Activated CD4-positive, alpha-beta T cell treated with anti-CD3 and anti-CD28 coated beads, Interleukin-10, Interleukin-2, amounts not matched to agents 100 ng/mL and 50 ng/mL, durations not matched to agents 16 hours and 8 hours (primary cell): ENCODE results near the gene LTA.
A peak's percentile ranks its signal among the peaks of the same experiment; 100 is the strongest.
"Not testable (repeated sequence)": the region's sequence is repeated elsewhere in the genome, so short reads cannot be mapped to it uniquely, and the experiment has no call there.

ENCODE experiments used
- DNase-seq: peaks from one replicate; pipeline ENCODE4 v3.0.0-alpha.2; 2020

The LTA gene

DNA sequence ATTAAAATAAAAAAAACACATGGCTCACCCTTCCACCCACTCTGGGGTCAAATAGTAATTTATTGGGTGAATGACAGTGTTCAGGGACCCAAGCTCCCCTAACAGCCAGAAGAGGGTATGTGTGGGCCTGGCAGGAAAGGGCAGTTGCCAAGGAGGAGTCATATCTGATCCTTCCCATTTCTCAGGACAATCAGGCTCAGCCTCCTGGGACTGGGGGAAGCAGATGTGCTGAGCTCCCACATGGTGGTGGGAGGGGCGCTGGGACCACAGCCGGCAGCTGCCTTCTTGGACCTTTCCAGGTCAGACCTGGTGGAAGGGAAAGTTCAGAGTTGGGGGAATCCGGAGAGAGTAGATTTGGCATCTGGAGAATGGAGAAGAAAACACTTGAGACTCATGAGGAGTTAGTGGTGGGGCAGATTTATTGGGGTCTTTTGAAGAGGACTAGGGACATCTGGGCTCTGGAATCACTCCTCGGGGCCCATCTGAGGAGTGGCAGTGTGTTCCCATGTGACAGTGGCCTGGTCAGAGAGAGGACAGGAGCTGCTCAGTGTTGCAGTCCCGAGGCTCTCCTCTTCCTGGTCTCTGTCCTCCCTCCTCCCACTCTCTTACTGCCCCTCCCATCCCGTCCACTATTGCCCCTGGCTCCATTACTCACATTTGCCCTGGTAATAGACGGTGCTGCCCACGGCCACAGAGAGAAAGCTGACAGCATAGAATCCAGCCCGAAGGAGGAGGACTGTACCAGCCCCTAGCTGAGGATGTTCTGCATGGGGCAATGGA is 17.0 kb downstream of the LTA start:
- DNase-seq = no peak

DNA sequence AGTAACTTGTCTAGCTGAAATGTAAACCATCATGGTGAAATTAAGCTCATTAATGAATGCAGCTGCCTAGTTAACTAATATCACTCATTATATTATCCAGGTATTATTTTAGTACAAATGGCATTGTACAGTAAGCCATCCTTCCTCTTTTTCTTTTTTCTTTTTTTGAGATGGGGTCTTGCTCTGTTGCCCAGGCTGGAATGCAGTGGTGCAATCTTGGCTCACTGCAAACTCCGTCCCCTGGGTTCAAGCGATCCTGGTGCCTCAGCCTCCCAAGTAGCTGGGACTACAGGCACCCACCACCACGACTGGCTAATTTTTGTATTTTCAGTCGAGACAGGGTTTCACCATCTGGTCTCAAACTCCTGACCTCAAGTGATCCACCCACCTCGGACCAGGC is 18.6 kb downstream of the LTA start:
- not testable (repeated sequence) for DNase-seq

DNA sequence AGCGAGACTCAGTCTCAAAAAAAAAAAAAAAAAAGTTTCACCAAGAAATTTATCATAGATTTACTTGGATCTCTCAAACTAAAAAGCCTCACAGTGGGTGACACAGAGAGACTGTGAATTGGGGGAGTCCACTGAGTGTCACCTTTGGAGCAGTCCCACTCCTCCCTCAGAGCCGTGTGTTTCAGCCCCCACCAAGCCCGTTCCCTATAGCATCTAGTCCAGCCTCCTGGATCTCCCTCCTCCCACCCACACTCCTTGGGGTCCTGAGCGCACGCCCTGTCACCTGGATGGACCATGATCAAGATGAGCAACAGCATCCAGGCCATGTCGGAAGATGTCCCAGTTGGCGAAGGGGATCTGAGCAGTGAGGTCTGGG is 20.3 kb downstream of the LTA start:
- no peak for DNase-seq

DNA sequence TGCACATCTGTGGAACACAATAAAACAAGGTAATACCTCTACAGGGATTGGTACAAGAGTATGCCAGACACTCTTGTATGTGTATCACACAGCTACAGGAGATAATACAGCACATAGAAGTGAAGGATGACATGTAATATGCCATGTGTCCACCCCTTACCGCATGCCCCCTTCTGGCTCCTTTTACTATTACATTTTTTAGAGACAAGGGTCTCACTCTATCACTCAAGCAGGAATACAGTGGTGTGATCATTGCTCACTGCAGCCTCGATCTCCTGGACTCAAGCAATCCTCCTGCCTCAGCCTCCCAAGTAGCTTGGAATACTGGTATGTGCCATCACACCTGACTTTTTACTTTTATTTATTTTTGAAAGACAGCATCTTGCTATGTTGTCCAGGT is 24.9 kb downstream of the LTA start:
- peak; percentile 78 for DNase-seq

DNA sequence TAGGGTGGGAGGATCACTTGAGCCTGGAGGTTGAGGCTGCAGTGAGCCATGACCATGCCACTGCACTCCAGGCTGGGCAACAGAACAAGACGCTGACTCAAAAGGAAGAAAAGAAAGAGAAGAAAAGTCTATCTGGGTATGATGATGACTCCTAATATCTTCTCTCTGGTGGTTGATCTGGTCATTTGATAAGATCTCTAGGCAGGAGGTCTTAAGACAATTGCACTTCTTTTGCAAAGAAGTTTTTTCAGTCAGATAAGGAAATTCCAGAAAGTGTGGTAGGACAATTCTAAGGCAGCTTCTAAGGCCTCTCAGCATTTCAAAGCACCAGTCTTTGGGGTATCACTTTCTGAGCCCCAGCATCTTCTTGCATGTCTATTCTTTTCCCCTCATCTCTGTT is 35.2 kb downstream of the LTA start:
- DNase-seq = peak; percentile 45

DNA sequence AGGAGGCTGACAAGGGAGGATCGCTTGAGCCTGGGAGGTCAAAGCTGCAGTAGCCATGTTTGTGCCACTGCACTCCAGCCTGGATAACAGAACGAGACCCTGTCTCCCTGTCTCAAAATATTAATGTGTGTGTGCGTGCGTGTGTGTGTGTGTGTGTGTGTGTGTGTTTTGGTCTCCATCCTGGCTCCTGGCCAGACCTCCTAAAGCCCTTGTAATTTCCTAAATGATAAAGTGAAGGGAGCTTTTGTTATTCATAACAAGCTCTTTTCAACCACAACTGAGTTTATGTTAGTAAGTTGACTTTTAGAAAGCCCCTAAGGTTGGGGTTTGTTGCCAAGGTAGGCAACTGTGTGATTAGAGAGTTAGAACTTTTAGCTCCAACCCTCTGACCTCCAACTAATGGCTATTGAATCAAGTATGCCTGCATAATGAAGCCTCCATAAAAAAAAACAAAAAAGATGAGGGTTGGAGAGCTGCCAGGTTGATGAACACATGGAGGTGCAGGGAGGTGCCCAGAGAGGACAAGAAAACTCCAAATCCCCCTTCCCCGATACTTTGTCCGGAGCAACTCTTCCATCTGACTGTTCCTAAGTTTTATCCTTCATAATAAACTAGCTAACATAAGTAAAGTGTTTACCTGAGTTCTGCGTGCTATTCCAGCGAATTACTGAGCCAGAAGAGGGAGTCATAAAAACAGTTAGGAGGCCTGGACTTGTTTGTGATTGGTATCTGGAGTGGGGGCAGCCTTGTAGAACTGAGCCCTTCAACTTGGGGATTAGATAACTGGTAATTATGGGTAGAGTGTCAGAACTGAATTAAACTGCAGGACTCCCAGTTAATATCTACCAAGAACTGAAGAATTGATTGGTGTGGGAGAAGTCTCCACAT is 37.7 kb downstream of the LTA start:
- DNase-seq = no peak

DNA sequence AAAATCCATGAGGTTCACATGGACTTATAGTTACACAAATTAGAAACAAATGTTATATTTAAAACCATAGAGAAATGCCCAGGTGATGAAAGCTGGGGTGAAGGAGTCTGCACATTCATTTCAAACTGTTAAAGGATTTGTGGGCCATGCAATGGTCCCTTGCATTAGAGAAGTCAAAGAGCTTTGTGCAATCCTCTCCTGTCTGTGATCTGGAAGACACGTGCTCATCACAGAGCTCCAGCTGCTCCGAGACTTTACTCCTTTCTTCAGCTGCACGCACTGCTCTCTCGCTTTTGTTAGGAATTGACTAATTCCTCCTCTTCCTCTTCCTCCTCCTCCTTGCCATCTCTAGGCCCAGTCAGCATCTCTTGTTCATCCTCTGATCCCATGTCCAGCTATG is 38.9 kb downstream of the LTA start:
- no peak for DNase-seq

DNA sequence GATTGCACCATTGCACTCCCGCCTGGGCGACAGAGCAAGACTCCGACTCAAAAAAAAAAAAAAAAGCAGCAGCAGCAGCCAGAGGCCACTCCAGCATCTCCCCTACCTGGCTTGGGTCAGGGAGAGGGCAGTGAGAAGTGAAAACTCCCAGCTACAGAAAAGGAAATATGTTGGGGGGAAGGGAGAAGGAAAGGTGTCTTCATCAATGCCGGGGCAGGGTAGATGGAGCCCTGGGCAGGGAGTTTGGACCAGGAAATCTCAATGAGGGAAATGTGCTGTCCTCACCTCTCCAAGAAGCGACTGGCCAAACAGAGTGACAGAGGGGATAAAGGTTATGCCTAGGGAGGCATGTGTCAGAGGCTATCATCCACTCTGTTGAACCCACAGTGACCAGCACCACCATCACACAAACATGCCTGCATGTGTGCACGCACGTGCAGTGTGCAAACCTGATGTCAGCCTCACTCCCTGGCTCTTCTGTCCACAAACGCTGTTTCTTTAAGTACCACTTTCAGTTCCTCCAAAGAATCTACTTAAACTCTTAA is 42.1 kb downstream of the LTA start:
- DNase-seq = no peak

DNA sequence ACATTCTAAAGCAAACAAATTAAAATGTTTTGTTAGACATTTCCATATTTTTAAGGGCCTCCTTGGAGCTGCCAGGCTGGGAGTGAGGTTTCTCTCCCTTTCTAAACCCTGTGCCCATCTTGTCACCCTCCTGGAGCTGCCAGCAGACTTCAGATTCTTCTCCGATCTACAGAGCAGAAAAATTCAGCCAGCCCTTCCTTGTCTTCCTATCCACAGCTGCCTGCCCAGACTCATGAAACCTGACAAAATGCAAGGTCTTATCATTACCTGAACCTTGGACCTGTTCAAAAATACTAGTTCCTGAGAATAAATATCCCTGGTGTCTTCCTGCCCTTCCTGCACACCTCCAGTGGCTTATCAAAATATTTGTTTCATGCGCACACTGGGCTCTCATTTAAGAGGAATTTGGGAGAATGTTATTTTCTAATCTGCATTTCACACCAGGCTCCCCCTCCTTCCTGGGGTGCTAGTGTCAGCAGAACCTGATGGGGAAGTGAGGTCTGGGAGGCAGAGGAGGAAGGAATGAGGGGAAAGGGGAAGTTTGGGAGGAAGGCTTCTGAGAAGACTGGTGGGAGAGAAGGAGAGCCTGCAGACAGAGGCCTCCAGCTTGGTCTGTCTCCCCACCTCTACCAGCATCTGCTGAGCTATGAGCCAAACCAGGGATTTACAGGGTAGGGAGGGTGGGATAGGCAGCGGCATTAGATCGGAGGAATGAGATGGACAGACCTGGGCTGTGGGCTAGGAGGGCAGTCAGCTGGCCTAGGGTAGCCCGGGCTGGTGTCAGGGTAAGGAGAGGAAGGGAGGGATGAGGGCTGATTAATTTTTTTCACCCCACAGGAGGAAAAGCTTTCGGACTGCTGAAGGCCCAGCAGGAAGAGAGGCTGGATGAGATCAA is 42.8 kb downstream of the LTA start, which contains the start of gene AIF1:
TSS of gene AIF1 (plus strand) at position 551 of the 895 bp plus-strand sequence. CDS start at position 647, 96 bp downstream.
- DNase-seq = no peak

DNA sequence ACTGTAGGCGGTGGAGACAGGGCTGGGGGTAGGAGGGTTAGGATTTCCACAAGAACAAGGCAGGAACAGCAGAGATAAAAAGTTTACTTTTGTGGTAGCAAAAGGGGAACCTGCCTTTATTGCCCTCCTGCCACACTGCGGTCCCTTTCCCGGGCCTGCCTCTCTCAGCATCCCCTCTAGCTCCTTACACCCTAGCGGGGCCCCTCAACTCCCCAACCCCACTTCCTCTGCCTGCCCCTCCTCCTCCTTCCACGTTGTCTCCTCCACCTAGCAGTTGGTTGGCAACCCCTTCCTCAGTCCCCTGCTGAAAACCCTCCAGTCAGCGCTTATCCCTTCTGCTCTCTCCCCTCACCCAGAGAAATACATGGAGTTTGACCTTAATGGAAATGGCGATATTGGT is 43.7 kb downstream of the LTA start:
- DNase-seq = peak; percentile 44

DNA sequence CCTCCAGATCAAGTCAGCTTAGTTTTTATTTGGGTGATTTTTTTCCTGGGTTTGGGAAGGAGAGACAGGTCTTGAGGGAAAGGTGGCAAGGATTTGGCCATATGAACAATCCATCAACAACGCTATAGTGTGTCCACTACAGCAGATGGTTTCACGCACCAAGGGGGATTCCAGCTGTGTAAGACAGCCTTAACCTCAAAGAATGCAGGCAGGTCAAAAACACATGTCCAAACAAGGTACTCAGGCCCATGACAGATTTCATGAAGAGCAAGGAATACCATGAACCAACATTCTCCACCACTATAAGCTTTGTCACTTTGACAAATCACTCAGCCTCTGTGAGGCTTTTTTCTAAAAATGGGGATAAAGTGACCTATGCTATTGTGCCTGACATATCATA is 44.9 kb downstream of the LTA start:
- DNase-seq = no peak

DNA sequence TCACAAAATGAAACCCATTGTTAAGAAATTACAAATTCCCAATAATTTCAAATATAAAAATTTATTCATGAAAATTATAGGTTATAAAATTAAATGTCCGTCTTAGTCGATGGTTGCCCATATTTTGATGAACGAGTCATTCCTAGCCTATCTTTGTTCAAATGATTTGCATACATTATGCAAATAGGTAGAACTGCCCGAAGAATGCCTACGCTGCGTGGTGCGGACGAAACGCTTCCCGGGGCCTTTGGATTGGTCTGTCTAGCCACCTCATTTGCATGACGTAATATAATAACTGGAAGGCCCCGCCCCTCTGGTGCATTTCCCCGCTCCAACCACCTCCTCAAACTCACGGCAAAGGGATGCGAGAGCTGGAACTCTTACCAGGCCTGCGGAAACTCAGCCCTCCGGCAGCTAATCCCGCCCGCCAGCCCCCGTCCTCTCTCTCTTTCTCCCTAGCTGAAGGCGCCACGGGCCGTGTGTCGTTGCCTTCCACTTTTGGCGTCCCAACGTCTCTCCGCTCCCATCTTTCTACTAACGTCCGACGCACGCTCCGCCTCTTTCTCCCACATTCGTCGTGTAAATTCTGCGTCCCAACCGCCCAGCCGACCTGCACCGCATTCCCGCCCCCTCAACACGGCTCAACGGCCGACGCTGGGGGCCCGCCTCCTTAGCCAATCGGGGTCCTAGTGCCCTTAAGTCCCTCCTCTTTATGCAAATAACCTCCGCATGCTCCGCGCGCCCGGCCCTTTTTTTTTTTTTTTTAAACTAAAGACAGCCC is 47.9 kb downstream of the LTA start:
- DNase-seq = peak; percentile 99

DNA sequence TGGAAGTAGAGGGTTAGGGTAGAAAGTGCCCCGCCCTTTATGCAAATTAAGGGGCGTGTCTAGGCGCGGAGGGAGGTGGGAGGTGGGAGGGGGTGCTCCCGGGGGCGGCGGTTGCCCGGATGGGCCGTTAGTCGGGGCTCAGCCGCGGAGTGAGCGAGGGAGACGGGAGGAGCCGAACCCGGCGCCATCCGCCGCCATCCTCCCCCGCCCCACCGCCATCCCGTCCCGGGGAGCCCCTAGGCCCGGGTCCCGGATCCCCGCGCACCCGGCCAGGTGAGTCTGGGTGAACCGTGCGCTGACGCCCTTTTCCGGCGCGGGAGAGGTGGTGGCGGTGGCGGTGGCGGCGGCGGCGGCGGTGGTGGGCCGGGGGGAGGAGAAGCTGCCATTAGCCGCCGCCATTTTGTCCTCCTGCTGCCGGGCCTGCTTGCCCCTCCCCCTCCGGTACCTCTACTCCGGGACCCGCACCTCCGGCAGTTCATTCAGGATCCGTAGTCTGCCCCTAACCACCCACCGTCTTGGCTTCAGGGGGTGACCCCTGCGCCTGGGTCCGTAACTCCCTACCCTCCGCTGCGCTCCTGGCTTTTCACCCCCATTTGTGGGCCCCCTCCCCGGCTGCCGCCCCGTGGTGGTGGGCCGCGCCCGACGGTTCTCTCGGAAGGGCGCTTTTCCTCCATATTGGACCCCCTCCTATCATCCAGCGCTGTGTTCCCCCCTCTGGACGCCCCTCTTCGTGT is 48.7 kb downstream of the LTA start, which contains the start of gene PRRC2A:
TSS of gene PRRC2A (plus strand) at position 130 of the 734 bp plus-strand sequence. CDS start 2,075 bp downstream, outside the sequence.
- DNase-seq = peak; percentile 86

DNA sequence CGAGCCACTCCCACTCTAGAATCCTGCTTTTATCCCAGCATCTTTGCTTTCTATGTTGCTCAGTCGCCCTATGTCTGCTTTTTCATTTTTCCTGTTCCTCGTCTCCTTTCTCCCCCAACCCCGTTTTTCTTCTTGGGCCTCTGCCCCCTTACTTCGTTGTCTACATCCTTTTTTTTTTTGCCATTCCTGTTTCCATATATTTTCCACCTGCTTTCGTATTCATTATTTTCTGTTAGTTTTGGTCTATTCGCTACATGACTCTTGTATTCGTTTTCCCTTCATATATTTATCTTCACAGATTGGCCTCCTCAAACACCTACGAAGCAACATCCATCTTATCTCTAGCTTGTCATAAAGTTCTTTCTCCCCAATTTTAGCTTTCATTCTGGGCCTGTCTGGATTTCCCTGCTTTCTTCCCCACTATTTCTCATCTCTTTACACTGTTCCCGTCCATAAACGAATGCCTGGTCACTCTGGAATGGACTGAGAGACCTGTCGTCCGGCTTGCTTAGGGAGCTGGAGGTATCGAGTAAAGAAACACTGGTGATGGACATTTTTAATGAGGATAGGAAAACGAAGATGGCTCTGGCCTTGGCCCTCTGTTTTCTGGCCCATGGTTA is 49.3 kb downstream of the LTA start:
- no peak for DNase-seq

DNA sequence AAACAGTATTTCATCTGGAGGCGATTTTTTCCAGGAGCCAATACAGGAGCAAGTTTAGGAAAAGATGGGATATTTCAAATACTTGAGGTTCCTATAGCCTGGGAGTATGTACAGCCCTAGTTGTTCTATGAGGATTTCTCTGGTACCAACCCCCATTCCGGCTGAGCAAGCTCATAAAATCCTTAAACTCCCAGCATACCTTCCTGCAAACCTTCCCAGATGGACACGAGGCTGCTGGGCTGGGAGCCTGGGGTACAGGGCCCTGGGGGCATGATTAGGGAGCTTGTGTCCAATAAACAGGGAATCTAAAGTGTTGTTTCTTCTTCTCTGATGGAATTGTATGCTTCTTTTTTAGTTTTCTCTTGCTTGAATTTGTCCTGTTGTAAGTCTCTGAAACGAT is 49.9 kb downstream of the LTA start:
- no peak for DNase-seq

DNA sequence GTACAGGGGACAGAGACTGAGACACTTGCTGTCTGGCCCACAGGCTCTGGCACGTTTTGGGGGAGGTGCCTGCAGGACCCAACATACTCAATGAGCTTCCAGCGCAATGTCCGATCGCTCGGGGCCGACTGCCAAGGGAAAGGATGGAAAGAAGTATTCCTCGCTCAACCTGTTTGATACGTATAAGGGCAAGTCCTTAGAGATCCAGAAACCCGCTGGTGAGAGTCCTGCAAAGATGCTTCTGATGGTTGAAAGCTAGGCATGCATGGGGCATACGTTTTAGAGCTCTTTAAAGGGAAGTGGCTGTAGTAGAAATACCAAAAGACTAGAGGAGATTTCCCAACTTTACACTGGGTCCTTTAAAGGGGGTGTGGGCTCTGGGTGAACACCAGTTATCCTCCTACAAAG is 50.6 kb downstream of the LTA start:
- DNase-seq = no peak
